BE2C (cell line): ENCODE results near the gene NUP43.

Source experiments
- DNase-seq: peaks from one replicate; pipeline ENCODE4 v3.0.0-alpha.2; 2020
- H3K27me3 ChIP-seq: fragments of 250-450 bp; sonication (Bioruptor Pico); 2 replicates; pipeline ENCODE4 v1.5.1; 2020; ENCODE audit warnings: mild to moderate bottlenecking
- H3K36me3 ChIP-seq: fragments of 250-450 bp; sonication (Bioruptor Pico); 2 replicates; pipeline ENCODE4 v1.5.1; 2020; ENCODE audit warnings: mild to moderate bottlenecking
- H3K4me1 ChIP-seq: fragments of 250-450 bp; sonication (Bioruptor Pico); 2 replicates; pipeline ENCODE4 v1.5.1; 2020
- H3K4me3 ChIP-seq: 2 replicates; pipeline ENCODE4 v1.5.1; 2011; ENCODE audit warnings: low read depth, low read length
- H3K9me3 ChIP-seq: fragments of 250-450 bp; sonication (Bioruptor Pico); 2 replicates; pipeline ENCODE4 v1.5.1; 2020
- TF ChIP-seq, protein P1 (sequence below): IDR thresholded peaks from 2 replicates; pipeline ENCODE4 v1.5.1; 2012; ENCODE audit warnings: mild to moderate bottlenecking, low read depth, low read length

NUP43 gene

DNA sequence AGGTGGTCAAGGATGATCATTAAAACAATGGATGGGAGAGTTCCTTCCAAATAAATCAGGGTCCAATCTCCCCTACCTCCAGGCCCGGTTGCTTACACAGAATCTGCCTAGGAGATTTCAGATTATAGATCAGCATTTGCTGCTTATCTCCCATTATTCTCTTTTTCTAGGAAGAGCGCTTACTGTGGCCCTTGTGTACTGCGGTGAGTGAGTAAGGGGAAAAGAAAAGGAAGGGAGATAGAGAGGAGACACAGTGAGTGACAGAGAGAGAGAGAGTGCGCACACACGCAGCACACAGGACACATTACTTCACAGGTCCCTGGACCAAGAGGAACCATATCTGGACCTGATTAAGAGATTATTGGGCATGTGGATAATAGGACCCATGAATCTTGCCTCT is 34.6 kb downstream of the NUP43 start:
- H3K4me1 ChIP-seq: no peaks in the 10 kb centered on the region
- TF ChIP-seq, protein P1, sequence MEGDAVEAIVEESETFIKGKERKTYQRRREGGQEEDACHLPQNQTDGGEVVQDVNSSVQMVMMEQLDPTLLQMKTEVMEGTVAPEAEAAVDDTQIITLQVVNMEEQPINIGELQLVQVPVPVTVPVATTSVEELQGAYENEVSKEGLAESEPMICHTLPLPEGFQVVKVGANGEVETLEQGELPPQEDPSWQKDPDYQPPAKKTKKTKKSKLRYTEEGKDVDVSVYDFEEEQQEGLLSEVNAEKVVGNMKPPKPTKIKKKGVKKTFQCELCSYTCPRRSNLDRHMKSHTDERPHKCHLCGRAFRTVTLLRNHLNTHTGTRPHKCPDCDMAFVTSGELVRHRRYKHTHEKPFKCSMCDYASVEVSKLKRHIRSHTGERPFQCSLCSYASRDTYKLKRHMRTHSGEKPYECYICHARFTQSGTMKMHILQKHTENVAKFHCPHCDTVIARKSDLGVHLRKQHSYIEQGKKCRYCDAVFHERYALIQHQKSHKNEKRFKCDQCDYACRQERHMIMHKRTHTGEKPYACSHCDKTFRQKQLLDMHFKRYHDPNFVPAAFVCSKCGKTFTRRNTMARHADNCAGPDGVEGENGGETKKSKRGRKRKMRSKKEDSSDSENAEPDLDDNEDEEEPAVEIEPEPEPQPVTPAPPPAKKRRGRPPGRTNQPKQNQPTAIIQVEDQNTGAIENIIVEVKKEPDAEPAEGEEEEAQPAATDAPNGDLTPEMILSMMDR: no peak
- no peaks in the 10 kb centered on the region for H3K27me3 ChIP-seq
- no peak overlapping the region for H3K4me3 ChIP-seq
- no peak for DNase-seq
- no peaks in the 10 kb centered on the region; the same call in 1 of the 2 replicates for H3K9me3 ChIP-seq
- H3K36me3 ChIP-seq: no peaks in the 10 kb centered on the region

DNA sequence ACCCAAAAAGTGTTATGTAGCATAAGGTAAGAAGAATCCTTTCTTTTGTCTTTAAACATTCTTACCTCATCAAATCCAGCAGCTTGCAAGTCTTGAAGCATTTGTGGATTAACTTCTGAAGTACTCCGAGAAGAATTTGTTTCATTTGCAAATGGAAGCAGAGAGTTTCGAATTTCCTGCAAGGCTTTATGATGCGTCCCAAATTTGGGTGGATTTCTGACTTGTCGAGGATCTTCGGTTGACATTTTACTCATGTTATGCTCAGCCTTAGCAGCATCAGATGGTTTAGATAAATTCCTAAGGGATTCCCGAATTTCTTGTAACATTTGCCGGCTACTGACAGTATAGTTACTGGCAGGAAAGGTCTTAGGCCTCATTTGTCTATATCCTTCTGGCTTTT is 44.6 kb downstream of the NUP43 start:
- TF ChIP-seq, protein P1: no peak
- peaks cover 3% of the 10 kb centered on the region; the same call in 1 of the 2 replicates for H3K4me1 ChIP-seq
- peaks cover 18% of the 10 kb centered on the region for H3K36me3 ChIP-seq
- DNase-seq: no peak
- no peak overlapping the region for H3K4me3 ChIP-seq
- H3K9me3 ChIP-seq: no peaks in the 10 kb centered on the region
- no peaks in the 10 kb centered on the region for H3K27me3 ChIP-seq

DNA sequence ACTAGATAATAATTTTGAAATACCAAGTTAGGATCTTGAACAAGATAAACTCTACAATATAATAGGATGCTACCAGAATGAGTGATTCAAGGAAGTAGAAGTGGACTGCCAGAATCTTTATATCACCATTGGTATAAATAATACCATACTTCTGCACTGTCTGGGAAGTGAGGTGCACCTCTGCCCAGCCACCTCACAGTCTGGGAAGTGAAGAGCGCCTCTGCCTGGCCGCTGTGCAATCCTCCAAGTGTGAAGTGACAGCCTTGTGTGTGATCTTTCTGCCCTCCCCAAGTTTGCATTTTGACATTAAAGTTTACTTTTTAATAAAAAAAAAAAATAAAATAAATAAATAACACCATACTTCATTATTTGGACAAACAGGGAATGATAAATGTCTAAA is 47.2 kb downstream of the NUP43 start:
- DNase-seq: no peak
- Histone ChIP-seq H3K4me3 (no peak overlapping the region), H3K9me3 (no peaks in the 10 kb centered on the region), H3K36me3 (peaks cover 26% of the 10 kb centered on the region), H3K27me3 (no peaks in the 10 kb centered on the region), H3K4me1 (no peaks in the 10 kb centered on the region; the same call in none of the 2 replicates)
- TF ChIP-seq, protein P1: peak; percentile 11; the same call in 1 of the 2 replicates

DNA sequence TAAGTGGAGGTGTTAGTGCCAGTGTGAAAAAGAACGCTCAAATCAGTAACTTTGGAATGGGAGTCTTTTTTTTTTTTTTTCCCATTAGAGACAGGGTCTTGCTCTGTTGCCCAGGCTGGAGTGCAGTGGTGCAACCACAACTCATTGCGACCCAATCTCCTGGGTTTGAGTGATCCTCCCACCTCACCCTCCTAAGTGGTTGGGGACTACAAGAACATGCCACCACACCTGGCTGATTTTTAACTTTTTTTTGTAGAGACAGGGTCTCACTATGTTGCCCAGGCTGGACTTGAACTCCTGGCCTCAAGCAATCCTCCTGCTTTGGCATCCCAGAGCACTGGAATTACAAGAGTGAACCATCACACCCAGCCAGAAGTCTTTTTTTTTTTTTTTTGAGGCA is 48.2 kb downstream of the NUP43 start:
- TF ChIP-seq, protein P1: no peak
- H3K36me3 ChIP-seq: peaks cover 30% of the 10 kb centered on the region

DNA sequence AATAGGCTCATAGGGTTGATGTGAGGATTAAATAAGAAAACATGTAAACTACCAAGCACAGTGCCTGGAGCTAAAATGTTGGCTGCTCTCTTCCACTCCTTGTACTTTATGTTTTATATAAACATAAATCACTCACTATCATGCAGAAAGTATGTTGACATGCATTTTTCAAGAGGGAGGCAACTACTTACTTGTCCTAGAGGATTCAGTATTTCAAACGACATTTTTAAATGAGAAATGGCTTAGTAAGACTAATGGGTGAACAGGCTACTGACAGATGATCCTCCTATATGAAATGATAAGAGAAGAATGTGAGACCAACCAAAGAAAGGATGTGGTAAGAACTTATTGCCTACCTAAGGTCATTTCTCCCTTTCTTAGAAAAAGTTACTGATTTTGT is 49.4 kb downstream of the NUP43 start:
- Histone ChIP-seq H3K9me3 (no peaks in the 10 kb centered on the region), H3K4me1 (no peaks in the 10 kb centered on the region; the same call in none of the 2 replicates), H3K4me3 (no peak overlapping the region), H3K36me3 (peaks cover 40% of the 10 kb centered on the region), H3K27me3 (no peaks in the 10 kb centered on the region)
- no peak for DNase-seq
- TF ChIP-seq, protein P1: no peak

More for the DNA sequence above, 48.2 kb downstream of the NUP43 start:
- no peaks in the 10 kb centered on the region for H3K27me3 ChIP-seq
- H3K4me1 ChIP-seq: no peaks in the 10 kb centered on the region; the same call in none of the 2 replicates
- no peak for DNase-seq
- no peak overlapping the region for H3K4me3 ChIP-seq
- no peaks in the 10 kb centered on the region for H3K9me3 ChIP-seq

DNA sequence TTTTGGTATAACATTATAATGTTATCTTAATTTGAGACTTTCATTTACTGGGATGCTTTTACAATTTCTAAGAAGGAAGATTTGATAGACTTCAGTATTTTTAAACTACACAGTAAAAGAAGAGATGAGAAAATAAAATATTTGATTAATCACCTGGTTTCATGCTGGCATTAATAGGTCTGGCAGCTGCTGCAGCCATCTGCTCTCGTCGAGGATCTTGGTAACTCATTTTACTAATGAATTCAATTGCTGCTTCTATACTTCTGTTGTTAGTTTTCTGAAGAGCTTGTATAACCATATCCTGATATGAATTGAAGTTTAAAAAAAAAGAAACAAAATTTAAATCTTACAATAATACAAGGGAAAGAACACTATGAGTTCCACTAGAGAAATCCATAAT is 51.4 kb downstream of the NUP43 start:
- H3K36me3 ChIP-seq: peaks cover 38% of the 10 kb centered on the region
- H3K9me3 ChIP-seq: no peaks in the 10 kb centered on the region
- H3K27me3 ChIP-seq: no peaks in the 10 kb centered on the region
- TF ChIP-seq, protein P1: no peak
- DNase-seq: no peak
- H3K4me3 ChIP-seq: no peak overlapping the region
- no peaks in the 10 kb centered on the region; the same call in none of the 2 replicates for H3K4me1 ChIP-seq
